Measurements from ENCODE around the gene USP11.
"Not testable (repeated sequence)": the region's sequence is repeated elsewhere in the genome, so short reads cannot be mapped to it uniquely, and the experiment has no call there.

Gene USP11

GRCh38 chrX:47247999-47248320, 15.2 kb downstream of the USP11 start:
- H3K36me3 ChIP-seq (ENCODE audit: control insufficient read depth in 2 of 2, insufficient read depth in 1 of 2, low read length in 2 of 2), result peaks cover 24 to 62% of the 10 kb centered on the region in 2 experiments; a peak in 2 of 3 replicates
- H3K27ac ChIP-seq (ENCODE audit: extremely low read depth, low read depth, low read length), result no peak overlapping the region
- TF ChIP-seq KLF1 (tag by site-specific recombination; IDR thresholded peaks at IDR 0.05) (no peak), KLF17 (tag by site-specific recombination; IDR thresholded peaks at IDR 0.05) (peak; percentile 22; the same call in 1 of the 2 replicates), ZSCAN23 (tag by site-specific recombination; IDR thresholded peaks at IDR 0.05) (no peak)
- no peak overlapping the region for H3K4me3 ChIP-seq (ENCODE audit: low read depth, low read length)
- H3K4me1 ChIP-seq (ENCODE audit: control insufficient read depth, insufficient read depth, low read length), result no peaks in the 10 kb centered on the region
- ChIA-PET CTCF (no interaction called here), POLR2A (interaction anchor here (1.0 kb wide), 1 partner anchor 30 kb away, joined by 4 read pairs; no protein-coding TSS in a partner anchor)
- no peaks in the 10 kb centered on the region for H3K9me3 ChIP-seq (ENCODE audit: control insufficient read depth, insufficient read depth, low read depth, low read length)

GRCh38 chrX:47248576-47248975, 15.8 kb downstream of the USP11 start:
- POLR2A ChIA-PET, result no interaction called here
- no peak overlapping the region for H3K4me3 ChIP-seq (ENCODE audit: low read depth, low read length)
- H3K4me1 ChIP-seq (ENCODE audit: control insufficient read depth, insufficient read depth, low read length), result no peaks in the 10 kb centered on the region
- peaks cover 19 to 58% of the 10 kb centered on the region in 2 experiments; a peak in 2 of 3 replicates for H3K36me3 ChIP-seq (ENCODE audit: control insufficient read depth in 2 of 2, insufficient read depth in 1 of 2, low read length in 2 of 2)
- no peak overlapping the region for H3K27ac ChIP-seq (ENCODE audit: extremely low read depth, low read depth, low read length)
- peak; percentile 57; the same call in 1 of the 2 replicates for TF ChIP-seq ZNF121 (tag by site-specific recombination; IDR thresholded peaks at IDR 0.05)
- no peak for TF ChIP-seq ZNF677 (tag by site-specific recombination; IDR thresholded peaks at IDR 0.05)
- no peak for TF ChIP-seq KLF16 (tag by site-specific recombination; IDR thresholded peaks at IDR 0.05)
- no peak for TF ChIP-seq ZNF138 (tag by site-specific recombination; IDR thresholded peaks at IDR 0.05; ENCODE audit: borderline replicate concordance)
- TF ChIP-seq SCRT2 (tag by site-specific recombination; IDR thresholded peaks at IDR 0.05), result 0 out of 2 replicates have a peak, but pooled peaks have one; percentile 14
- H3K9me3 ChIP-seq (ENCODE audit: control insufficient read depth, insufficient read depth, low read depth, low read length), result no peaks in the 10 kb centered on the region
- CTCF ChIA-PET, result interaction anchor here (0.6 kb wide), 1 partner anchor 68 kb away, joined by 3 read pairs; no protein-coding TSS in a partner anchor

GRCh38 chrX:47250017-47250347, 17.2 kb downstream of the USP11 start:
- Histone ChIP-seq H3K27ac (ENCODE audit: extremely low read depth, low read depth, low read length) (no peak overlapping the region), H3K4me3 (ENCODE audit: low read depth, low read length) (no peak overlapping the region), H3K36me3 (ENCODE audit: control insufficient read depth in 2 of 2, insufficient read depth in 1 of 2, low read length in 2 of 2) (peaks cover 12 to 43% of the 10 kb centered on the region in 2 experiments; a peak in 2 of 3 replicates), H3K9me3 (ENCODE audit: control insufficient read depth, insufficient read depth, low read depth, low read length) (no peaks in the 10 kb centered on the region), H3K4me1 (ENCODE audit: control insufficient read depth, insufficient read depth, low read length) (no peaks in the 10 kb centered on the region)
- ChIA-PET CTCF (no interaction called here), POLR2A (interaction anchor here (0.7 to 0.9 kb wide), 2 partner anchors 8 to 49 kb away, joined by 4 read pairs; no protein-coding TSS in a partner anchor)
- TF ChIP-seq, protein P1, sequence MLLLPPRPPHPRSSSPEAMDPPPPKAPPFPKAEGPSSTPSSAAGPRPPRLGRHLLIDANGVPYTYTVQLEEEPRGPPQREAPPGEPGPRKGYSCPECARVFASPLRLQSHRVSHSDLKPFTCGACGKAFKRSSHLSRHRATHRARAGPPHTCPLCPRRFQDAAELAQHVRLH (tag by site-specific recombination; IDR thresholded peaks at IDR 0.05), result 0 out of 2 replicates have a peak, but pooled peaks have one; percentile 4
- TF ChIP-seq PRDM4 (tag by site-specific recombination; IDR thresholded peaks at IDR 0.05) (no peak), ZNF174 (tag by site-specific recombination; IDR thresholded peaks at IDR 0.05) (no peak), ZBTB8A (tag by site-specific recombination; IDR thresholded peaks at IDR 0.05) (no peak), ZNF366 (tag by site-specific recombination; conservative IDR thresholded peaks at IDR 0.05) (0 out of 2 replicates have a peak, but pooled peaks have one; percentile 5)

DNA sequence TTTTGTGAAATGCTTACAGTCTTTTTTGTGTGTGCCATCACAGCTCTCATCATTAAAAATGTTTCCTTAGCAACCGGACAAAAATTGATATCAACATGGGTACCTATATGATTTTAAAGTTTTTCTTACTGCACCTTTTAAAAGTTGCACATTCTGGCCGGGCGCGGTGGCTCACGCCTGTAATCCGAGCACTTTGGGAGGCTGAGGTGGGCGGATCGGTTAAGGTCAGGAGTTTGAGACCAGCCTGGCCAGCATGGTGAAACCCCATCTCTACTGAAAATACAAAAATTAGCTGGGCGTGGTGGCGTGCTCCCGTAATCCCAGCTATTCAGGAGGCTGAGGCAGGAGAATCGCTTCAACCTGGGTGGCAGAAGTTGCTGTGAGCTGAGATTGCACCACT, 24.8 kb downstream of the USP11 start:
- not testable (repeated sequence) for H3K4me1 ChIP-seq (ENCODE audit: control insufficient read depth, insufficient read depth, low read length); H3K27ac ChIP-seq (ENCODE audit: extremely low read depth, low read depth, low read length); H3K36me3 ChIP-seq (ENCODE audit: control insufficient read depth in 2 of 2, insufficient read depth in 1 of 2, low read length in 2 of 2); H3K9me3 ChIP-seq (ENCODE audit: control insufficient read depth, insufficient read depth, low read depth, low read length); H3K4me3 ChIP-seq (ENCODE audit: low read depth, low read length)
- CTCF ChIA-PET, result interaction anchor here (0.7 kb wide), 1 partner anchor 127 kb away, joined by 3 read pairs; no protein-coding TSS in a partner anchor
- POLR2A ChIA-PET, result interaction anchor here (1.4 kb wide), 1 partner anchor 8 kb away, joined by 4 read pairs; no protein-coding TSS in a partner anchor
